Tibial artery (tissue), 4 donors: ENCODE results near the gene SSTR1.

ENCODE experiments used
- DNase-seq, 2 donors: peaks; one replicate each; pipeline ENCODE4 v3.0.0-alpha.2; 2019
- H3K27ac ChIP-seq, 2 donors: fragments of 200-600 bp; sonication (generic) in 1 of 2; 1 replicate in 1 of 2; 2 replicates in 1 of 2; pipeline ENCODE4 v1.5.1; 2018 to 2019; ENCODE audit warnings: mild to moderate bottlenecking in 1 of 2
- H3K27me3 ChIP-seq, 2 donors: fragments of 200-600 bp; sonication (generic) in 1 of 2; one replicate each; pipeline versions ENCODE4 v1.5.1 to v1.6.0; 2016 to 2019
- H3K36me3 ChIP-seq, 3 donors: fragments of 200-600 bp; sonication (generic) in 2 of 3; one replicate each; pipeline ENCODE4 v1.5.1; 2016 to 2019; ENCODE audit warnings: mild to moderate bottlenecking in 2 of 3
- H3K4me1 ChIP-seq, 4 donors: fragments of 200-600 bp; sonication (generic) in 2 of 4; 1 replicate in 3 of 4; 2 replicates in 1 of 4; pipeline ENCODE4 v1.5.1; 2016 to 2019
- H3K4me3 ChIP-seq, 2 donors: fragments of 200-600 bp; sonication (generic) in 1 of 2; 1 replicate in 1 of 2; 2 replicates in 1 of 2; pipeline ENCODE4 v1.5.1; 2018 to 2019; ENCODE audit warnings: mild to moderate bottlenecking in 2 of 2
- H3K9me3 ChIP-seq, 3 donors: fragments of 200-600 bp; sonication (generic) in 1 of 3; one replicate each; pipeline ENCODE4 v1.5.1; 2016 to 2019
- intact Hi-C: fragments of 100-400 bp; cut with DNase I; formaldehyde crosslinking; loops from one replicate; pipeline ENCODE4 v1.15.0; 2023; ENCODE audit warnings: low total_unique reads
- TF ChIP-seq, protein P1 (sequence below), 2 experiments: fragments of 200-600 bp in 1 of 2; fragments of 450-650 bp in 1 of 2; IDR thresholded peaks; one replicate each; pipeline ENCODE4 v1.5.1; 2017 to 2019; ENCODE audit warnings: antibody characterized with exemption in 2 of 2, mild to moderate bottlenecking in 1 of 2, moderate library complexity in 1 of 2

Gene SSTR1, protein sequence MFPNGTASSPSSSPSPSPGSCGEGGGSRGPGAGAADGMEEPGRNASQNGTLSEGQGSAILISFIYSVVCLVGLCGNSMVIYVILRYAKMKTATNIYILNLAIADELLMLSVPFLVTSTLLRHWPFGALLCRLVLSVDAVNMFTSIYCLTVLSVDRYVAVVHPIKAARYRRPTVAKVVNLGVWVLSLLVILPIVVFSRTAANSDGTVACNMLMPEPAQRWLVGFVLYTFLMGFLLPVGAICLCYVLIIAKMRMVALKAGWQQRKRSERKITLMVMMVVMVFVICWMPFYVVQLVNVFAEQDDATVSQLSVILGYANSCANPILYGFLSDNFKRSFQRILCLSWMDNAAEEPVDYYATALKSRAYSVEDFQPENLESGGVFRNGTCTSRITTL

DNA sequence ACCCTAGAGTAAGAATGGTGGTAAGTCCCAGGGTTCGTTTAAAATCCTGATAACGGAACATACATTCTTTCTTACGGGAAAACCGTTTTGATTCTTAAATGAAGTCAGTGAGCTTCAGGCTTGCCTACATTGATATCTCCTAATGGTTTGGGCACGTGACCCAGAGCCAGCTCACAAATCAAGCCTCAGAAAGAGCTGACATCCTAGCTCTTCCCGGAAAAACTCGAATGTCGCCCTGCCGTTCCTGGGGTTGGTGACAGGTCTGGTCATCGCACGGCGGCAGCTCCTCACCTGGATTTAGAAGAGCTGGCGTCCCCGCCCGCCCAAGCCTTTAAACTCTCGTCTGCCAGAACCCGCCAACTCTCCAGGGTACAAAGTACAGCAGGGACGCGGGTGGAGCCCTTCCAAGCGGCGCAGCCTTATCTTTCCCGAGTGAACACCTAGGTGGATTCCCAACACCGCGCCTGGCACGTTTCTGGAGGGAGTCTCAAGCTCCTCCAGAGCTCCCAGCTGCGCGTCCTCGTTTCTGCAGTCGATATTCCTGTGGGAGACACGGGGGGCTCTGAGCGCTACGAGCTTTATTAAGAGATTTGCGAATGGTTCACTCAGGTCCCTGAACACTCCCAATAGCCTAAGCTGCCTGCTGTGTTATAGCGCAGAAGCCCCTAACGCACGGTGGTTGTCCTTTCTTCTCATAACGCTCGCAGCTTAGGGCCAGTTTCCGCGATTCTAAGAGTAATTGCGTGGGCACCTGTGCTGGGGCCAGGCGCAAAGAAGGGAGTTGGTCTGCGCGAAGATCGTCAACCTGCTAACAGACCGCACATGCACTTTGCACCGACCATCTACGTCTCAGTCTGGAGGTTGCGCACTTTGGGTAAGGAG is at the start of gene SSTR1:
Gene SSTR1, plus strand, starts transcription at position 169 of the 882 bp plus-strand sequence. CDS start 1,486 bp downstream, outside the sequence.
- H3K27me3 ChIP-seq = peaks cover 0 to 38% of the 10 kb centered on the region in 2 donors
- H3K9me3 ChIP-seq = no peaks in the 10 kb centered on the region
- H3K27ac ChIP-seq = no peak within 1 kb of the TSS
- TF ChIP-seq, protein P1, sequence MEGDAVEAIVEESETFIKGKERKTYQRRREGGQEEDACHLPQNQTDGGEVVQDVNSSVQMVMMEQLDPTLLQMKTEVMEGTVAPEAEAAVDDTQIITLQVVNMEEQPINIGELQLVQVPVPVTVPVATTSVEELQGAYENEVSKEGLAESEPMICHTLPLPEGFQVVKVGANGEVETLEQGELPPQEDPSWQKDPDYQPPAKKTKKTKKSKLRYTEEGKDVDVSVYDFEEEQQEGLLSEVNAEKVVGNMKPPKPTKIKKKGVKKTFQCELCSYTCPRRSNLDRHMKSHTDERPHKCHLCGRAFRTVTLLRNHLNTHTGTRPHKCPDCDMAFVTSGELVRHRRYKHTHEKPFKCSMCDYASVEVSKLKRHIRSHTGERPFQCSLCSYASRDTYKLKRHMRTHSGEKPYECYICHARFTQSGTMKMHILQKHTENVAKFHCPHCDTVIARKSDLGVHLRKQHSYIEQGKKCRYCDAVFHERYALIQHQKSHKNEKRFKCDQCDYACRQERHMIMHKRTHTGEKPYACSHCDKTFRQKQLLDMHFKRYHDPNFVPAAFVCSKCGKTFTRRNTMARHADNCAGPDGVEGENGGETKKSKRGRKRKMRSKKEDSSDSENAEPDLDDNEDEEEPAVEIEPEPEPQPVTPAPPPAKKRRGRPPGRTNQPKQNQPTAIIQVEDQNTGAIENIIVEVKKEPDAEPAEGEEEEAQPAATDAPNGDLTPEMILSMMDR (IDR thresholded peaks at IDR 0.05) = no peak
- H3K4me3 ChIP-seq = peak within 1 kb of the TSS; percentile 47 to 55
- intact Hi-C loops = no loop called here
- no peak for DNase-seq
- H3K4me1 ChIP-seq = peaks cover 0 to 46% (median 38%) of the 10 kb centered on the region in 4 donors
- H3K36me3 ChIP-seq = no peaks in the 10 kb centered on the region

DNA sequence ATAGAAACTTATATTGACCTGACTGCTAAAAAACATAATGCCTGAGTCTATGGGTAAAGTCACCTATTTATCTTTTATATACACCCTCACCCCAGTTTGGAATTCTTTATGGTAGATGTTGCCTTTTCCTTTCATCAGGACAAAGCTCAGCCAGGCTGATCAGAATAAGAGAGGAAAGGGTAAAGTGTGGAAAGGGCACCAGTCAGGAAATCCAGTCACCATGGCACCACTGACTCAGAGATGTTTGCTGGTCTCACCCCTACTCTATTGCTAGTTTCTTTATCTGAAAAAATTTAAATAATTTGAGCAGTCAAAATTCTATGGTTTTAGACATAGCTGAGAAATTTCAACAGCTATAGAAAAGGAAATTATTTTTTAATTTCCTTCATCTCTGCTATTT is 49.2 kb upstream of the SSTR1 start:
- H3K4me3 ChIP-seq = no peak overlapping the region
- no peaks in the 10 kb centered on the region for H3K9me3 ChIP-seq
- H3K36me3 ChIP-seq = no peaks in the 10 kb centered on the region
- intact Hi-C loops = no loop called here
- DNase-seq = no peak
- H3K27me3 ChIP-seq = no peaks in the 10 kb centered on the region
- H3K27ac ChIP-seq = no peak overlapping the region
- TF ChIP-seq, protein P1 (IDR thresholded peaks at IDR 0.05) = no peak
- H3K4me1 ChIP-seq = peaks cover 0 to 14% (median 2%) of the 10 kb centered on the region in 4 donors

DNA sequence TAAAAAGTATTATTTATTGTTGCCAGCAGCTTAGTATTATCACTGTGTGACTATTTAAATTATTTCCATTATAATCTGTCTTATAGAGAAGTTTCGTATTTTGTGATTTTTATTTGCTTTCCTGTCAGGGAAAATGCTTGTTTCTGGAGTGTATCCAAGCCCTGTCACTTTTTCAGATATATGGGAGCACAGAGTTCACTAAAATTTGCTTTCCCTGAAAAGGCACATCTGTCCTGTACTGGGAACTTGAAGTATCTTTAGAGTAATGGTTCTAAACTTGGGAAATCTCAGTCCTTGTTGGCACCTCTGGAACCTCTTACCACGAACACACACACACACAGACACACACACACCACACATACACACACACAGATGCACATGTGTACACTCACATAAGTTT is 39.3 kb upstream of the SSTR1 start:
- TF ChIP-seq, protein P1 (IDR thresholded peaks at IDR 0.05) = no peak
- Histone ChIP-seq H3K9me3 (no peaks in the 10 kb centered on the region), H3K27me3 (no peaks in the 10 kb centered on the region), H3K4me3 (no peak overlapping the region), H3K36me3 (no peaks in the 10 kb centered on the region), H3K4me1 (no peaks in the 10 kb centered on the region), H3K27ac (no peak overlapping the region)
- intact Hi-C loops = no loop called here
- DNase-seq = no peak

DNA sequence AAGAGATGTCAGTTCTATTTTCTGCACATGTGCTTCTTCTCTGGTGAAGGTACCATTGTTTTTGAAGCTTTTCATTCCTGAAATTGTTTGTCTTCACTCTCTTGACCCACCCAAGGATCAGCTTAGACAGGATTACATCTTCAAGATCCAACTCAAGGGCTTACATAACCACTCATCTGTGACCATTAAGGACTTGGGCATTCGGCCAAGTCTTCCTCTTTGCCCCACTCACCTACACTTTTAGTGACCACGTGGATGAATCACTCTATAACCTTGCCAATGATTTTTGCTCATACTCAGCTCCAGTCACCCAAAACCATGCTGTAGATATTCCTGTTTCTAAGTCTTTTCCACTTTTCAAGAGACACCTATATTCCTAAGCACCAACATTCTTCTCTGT is 36.5 kb upstream of the SSTR1 start:
- TF ChIP-seq, protein P1 (IDR thresholded peaks at IDR 0.05) = no peak
- no peak overlapping the region for H3K27ac ChIP-seq
- no peaks in the 10 kb centered on the region for H3K4me1 ChIP-seq
- no peaks in the 10 kb centered on the region for H3K9me3 ChIP-seq
- no peak for DNase-seq
- no peaks in the 10 kb centered on the region for H3K36me3 ChIP-seq
- no peaks in the 10 kb centered on the region for H3K27me3 ChIP-seq
- intact Hi-C loops = no loop called here
- H3K4me3 ChIP-seq = no peak overlapping the region

DNA sequence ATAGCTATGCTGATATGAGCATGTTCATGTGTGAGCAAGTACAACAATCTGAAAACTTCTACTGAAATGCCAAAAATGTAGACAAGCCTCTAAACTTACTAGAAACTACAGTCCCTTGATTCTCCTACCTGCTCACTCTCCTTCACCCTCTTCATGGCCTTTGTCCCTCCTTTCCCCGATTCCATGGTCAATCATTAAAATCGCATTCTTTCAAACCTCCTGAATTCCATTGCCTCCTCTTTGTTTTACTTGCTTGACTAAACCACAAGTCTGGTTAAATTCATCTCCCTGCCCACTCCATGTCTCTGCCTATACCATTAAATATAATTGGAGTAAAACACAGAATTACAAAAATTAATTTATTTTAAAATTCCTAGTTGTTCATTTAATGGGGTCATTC is 33.0 kb upstream of the SSTR1 start:
- Histone ChIP-seq H3K36me3 (no peaks in the 10 kb centered on the region), H3K27ac (no peak overlapping the region), H3K9me3 (no peaks in the 10 kb centered on the region), H3K4me3 (no peak overlapping the region), H3K27me3 (no peaks in the 10 kb centered on the region), H3K4me1 (no peaks in the 10 kb centered on the region)
- no peak for DNase-seq
- TF ChIP-seq, protein P1 (IDR thresholded peaks at IDR 0.05) = no peak
- intact Hi-C loops = no loop called here
